IMR-90 (cell line): ENCODE measurements around the gene SCD. TPM values are rescaled to one million over a fixed set of nuclear protein-coding genes. Genes with fewer than 3 reads are reported as not detected.

ENCODE experiments used
- ATAC-seq: fragments of 200-7000 bp; cut with Tn5 transposase; 2 replicates; pipeline ENCODE4 v1.9.1; 2020; ENCODE audit warnings: low read depth, mild to moderate bottlenecking, moderate library complexity
- BruUV-seq: library from RNA; stranded (reverse); fragments of 400-500 nt; replicated peaks from 2 replicates; lab custom pipeline; 2021; lab: Mats Ljungman, UMichigan
- CTCF ChIA-PET: fragments of 300-600 bp; formaldehyde crosslinking; extraction: SDS; loops from one replicate; lab custom pipeline; 2021; ENCODE audit warnings: antibody characterized with exemption; lab: Yijun Ruan, JAX
- POLR2A ChIA-PET: fragments of 300-600 bp; sonication (Branson Sonifier 250); formaldehyde crosslinking; loops from one replicate; lab custom pipeline; 2022; ENCODE audit warnings: antibody characterized with exemption; ENCODE audit not compliant: unreplicated experiment; lab: Charles Lee
- DNase-seq: peaks from one replicate; pipeline ENCODE4 v3.0.0; 2013
- H2AFZ ChIP-seq: replicated peaks from 2 replicates; pipeline ENCODE3; 2013; ENCODE audit warnings: low read length, mild to moderate bottlenecking; ENCODE audit not compliant: poor library complexity
- H2AK5ac ChIP-seq: 2 replicates; pipeline ENCODE4 v1.6.1; 2013; ENCODE audit warnings: low read depth, low read length, inconsistent platforms
- H2AK9ac ChIP-seq: replicated peaks from 2 replicates; pipeline ENCODE3; 2013; ENCODE audit warnings: mild to moderate bottlenecking, low read depth, low read length, moderate library complexity; ENCODE audit not compliant: poor library complexity
- H2BK120ac ChIP-seq: 2 replicates; pipeline ENCODE4 v1.6.1; 2013; ENCODE audit warnings: low read depth, low read length, inconsistent platforms
- H2BK15ac ChIP-seq: 3 replicates; pipeline ENCODE4 v1.6.1; 2013; ENCODE audit warnings: low read depth, low read length, inconsistent platforms
- H2BK20ac ChIP-seq: 2 replicates; pipeline ENCODE4 v1.6.1; 2013; ENCODE audit warnings: low read depth, mild to moderate bottlenecking, inconsistent platforms, low read length, moderate library complexity
- H2BK5ac ChIP-seq: 2 replicates; pipeline ENCODE4 v1.6.1; 2013; ENCODE audit warnings: mild to moderate bottlenecking, low read depth, low read length, inconsistent platforms; ENCODE audit not compliant: poor library complexity, severe bottlenecking
- H3K14ac ChIP-seq: replicated peaks from 2 replicates; pipeline ENCODE4 v1.6.1; 2013; ENCODE audit warnings: low read depth, low read length, inconsistent platforms
- H3K18ac ChIP-seq: 2 replicates; pipeline ENCODE4 v1.6.1; 2013; ENCODE audit warnings: low read depth, low read length, control low read depth
- H3K23ac ChIP-seq: 2 replicates; pipeline ENCODE4 v1.6.1; 2013; ENCODE audit warnings: low read depth, low read length, inconsistent platforms
- H3K27ac ChIP-seq: 2 replicates; pipeline ENCODE4 v1.5.1; 2013; ENCODE audit warnings: mild to moderate bottlenecking, control low read depth, low read length; ENCODE audit not compliant: insufficient read depth
- H3K27me3 ChIP-seq: 2 replicates; pipeline ENCODE4 v1.6.1; 2013; ENCODE audit warnings: low read length; ENCODE audit not compliant: control insufficient read depth, insufficient read depth
- H3K36me3 ChIP-seq: 2 replicates; pipeline ENCODE4 v1.6.1; 2013; ENCODE audit warnings: low read length, mixed read lengths; ENCODE audit not compliant: control insufficient read depth, insufficient read depth
- H3K4ac ChIP-seq: 2 replicates; pipeline ENCODE4 v1.6.1; 2013; ENCODE audit warnings: low read depth, low read length, inconsistent platforms
- H3K4me1 ChIP-seq: 2 replicates; pipeline ENCODE4 v1.6.1; 2013; ENCODE audit warnings: low read length, mixed read lengths; ENCODE audit not compliant: control insufficient read depth, insufficient read depth
- H3K4me2 ChIP-seq: 2 replicates; pipeline ENCODE4 v1.6.1; 2013; ENCODE audit warnings: low read depth, mild to moderate bottlenecking, control low read depth, low read length, moderate library complexity
- H3K4me3 ChIP-seq: 2 replicates; pipeline ENCODE4 v1.5.1; 2013; ENCODE audit warnings: low read depth, mild to moderate bottlenecking, control low read depth, low read length, moderate library complexity; ENCODE audit not compliant: insufficient read depth
- H3K56ac ChIP-seq: 2 replicates; pipeline ENCODE4 v1.6.1; 2013; ENCODE audit warnings: low read length, inconsistent platforms; ENCODE audit not compliant: insufficient read depth; ENCODE audit errors: extremely low read depth
- H3K79me1 ChIP-seq, 2 experiments: 2 replicates each; pipeline ENCODE4 v1.6.1; 2013; ENCODE audit warnings: low read length in 2 of 2, inconsistent platforms in 1 of 2, low read depth in 1 of 2
- H3K9ac ChIP-seq: 2 replicates; pipeline ENCODE4 v1.6.1; 2013; ENCODE audit warnings: low read depth, low read length, control low read depth
- H3K9me1 ChIP-seq: 2 replicates; pipeline ENCODE4 v1.6.1; 2013; ENCODE audit warnings: low read length, inconsistent platforms; ENCODE audit not compliant: insufficient read depth
- H3K9me3 ChIP-seq: 2 replicates; pipeline ENCODE4 v1.6.1; 2013; ENCODE audit warnings: low read length; ENCODE audit not compliant: control insufficient read depth, insufficient read depth
- H4K20me1 ChIP-seq: 2 replicates; pipeline ENCODE4 v1.6.1; 2013; ENCODE audit warnings: low read length, inconsistent platforms; ENCODE audit not compliant: insufficient read depth
- H4K5ac ChIP-seq: 2 replicates; pipeline ENCODE4 v1.6.1; 2013; ENCODE audit warnings: mild to moderate bottlenecking, low read depth, low read length, control low read depth
- H4K8ac ChIP-seq, 2 experiments: 2 replicates each; pipeline ENCODE4 v1.6.1; 2013; ENCODE audit warnings: low read depth in 2 of 2, low read length in 2 of 2, control low read depth in 1 of 2, inconsistent platforms in 1 of 2
- H4K91ac ChIP-seq: 2 replicates; pipeline ENCODE4 v1.6.1; 2013; ENCODE audit warnings: low read depth, low read length, inconsistent platforms; ENCODE audit not compliant: insufficient read depth
- BHLHE40 ChIP-seq: fragments of 150-350 bp; IDR thresholded peaks from 2 replicates; pipeline ENCODE4 v1.6.1; 2016; ENCODE audit warnings: mild to moderate bottlenecking, low read depth, low read length
- CEBPB ChIP-seq: IDR thresholded peaks from 2 replicates; pipeline ENCODE4 v1.6.1; 2012; ENCODE audit warnings: low read depth, low read length, improper control_type of control experiment
- CHD1 ChIP-seq: IDR thresholded peaks from 2 replicates; pipeline ENCODE4 v1.6.1; 2012; ENCODE audit warnings: low read depth, low read length, improper control_type of control experiment
- CTCF ChIP-seq: conservative IDR thresholded peaks from 2 replicates; pipeline ENCODE4 v1.5.1; 2012; ENCODE audit warnings: mild to moderate bottlenecking, low read depth, low read length, improper control_type of control experiment
- ELK1 ChIP-seq: fragments of 150-350 bp; IDR thresholded peaks from 2 replicates; pipeline ENCODE4 v1.6.1; 2016; ENCODE audit warnings: low read depth, mild to moderate bottlenecking, low read length, moderate library complexity, borderline replicate concordance
- FOS ChIP-seq: fragments of 150-350 bp; IDR thresholded peaks from 2 replicates; pipeline ENCODE4 v1.6.1; 2016; ENCODE audit warnings: low read depth, low read length
- MAFK ChIP-seq: IDR thresholded peaks from 2 replicates; pipeline ENCODE4 v1.6.1; 2012; ENCODE audit warnings: low read depth, low read length, improper control_type of control experiment
- MAZ ChIP-seq: IDR thresholded peaks from 2 replicates; pipeline ENCODE4 v1.6.1; 2012; ENCODE audit warnings: low read depth, mild to moderate bottlenecking, low read length, improper control_type of control experiment, moderate library complexity, borderline replicate concordance
- MXI1 ChIP-seq: IDR thresholded peaks from 2 replicates; pipeline ENCODE4 v1.6.1; 2012; ENCODE audit warnings: low read depth, mild to moderate bottlenecking, low read length, moderate library complexity, borderline replicate concordance
- NFE2L2 ChIP-seq: fragments of 150-350 bp; IDR thresholded peaks from 2 replicates; pipeline ENCODE4 v1.6.1; 2016; ENCODE audit warnings: low read depth, mild to moderate bottlenecking, low read length
- POLR2A ChIP-seq: IDR thresholded peaks from 2 replicates; pipeline ENCODE4 v1.6.1; 2012; ENCODE audit warnings: mild to moderate bottlenecking, low read depth, low read length
- RAD21 ChIP-seq: IDR thresholded peaks from 2 replicates; pipeline ENCODE4 v1.6.1; 2012; ENCODE audit warnings: low read length, improper control_type of control experiment
- RCOR1 ChIP-seq: IDR thresholded peaks from 2 replicates; pipeline ENCODE4 v1.6.1; 2012; ENCODE audit warnings: mild to moderate bottlenecking, low read length, improper control_type of control experiment; ENCODE audit not compliant: insufficient replicate concordance
- RFX5 ChIP-seq: IDR thresholded peaks from 2 replicates; pipeline ENCODE4 v1.8.0; 2012; ENCODE audit warnings: low read depth, mild to moderate bottlenecking, low read length, moderate library complexity
- SMC3 ChIP-seq: fragments of 150-350 bp; IDR thresholded peaks from 2 replicates; pipeline ENCODE4 v1.6.1; 2016; ENCODE audit warnings: low read depth, mild to moderate bottlenecking, antibody characterized with exemption, low read length, moderate library complexity
- USF2 ChIP-seq: fragments of 150-350 bp; IDR thresholded peaks from 2 replicates; pipeline ENCODE4 v1.6.1; 2017; ENCODE audit warnings: mild to moderate bottlenecking, antibody characterized with exemption, low read length, low read depth
- WGBS, 2 experiments: methylation state at CpG; one replicate each; pipeline versions ENCODE4 v1.1.5 to v1.1.7; 2013; ENCODE audit warnings: missing lambda C conversion rate in 2 of 2; ENCODE audit not compliant: insufficient read length in 1 of 2; ENCODE audit errors: extremely low coverage in 2 of 2; 5-methylcytosine and 5-hydroxymethylcytosine counted together
- dilution Hi-C: fragments of 300-500 bp; cut with HindIII; formaldehyde crosslinking; loops from one replicate; pipeline ENCODE4 v1.14.3; 2018; ENCODE audit warnings: low sequenced_read_pairs; ENCODE audit not compliant: unreplicated experiment
- in situ Hi-C: fragments of 300-500 bp; cut with MboI; formaldehyde crosslinking; loops from 3 replicates; pipeline ENCODE4 v1.14.3; 2019; ENCODE audit warnings: low sequenced_read_pairs, inconsistent platforms, mixed read lengths
- intact Hi-C: fragments of 100-400 bp; cut with micrococcal nuclease; formaldehyde crosslinking; loops from 2 replicates; pipeline ENCODE4 v1.10.0; 2022
- polyA plus RNA-seq, 3 experiments: library from polyadenylated mRNA; depleted of rRNA; stranded (reverse); fragments of >200 nt; gene quantifications; 2 replicates each; pipeline ENCODE4 v1.2.3, GENCODE V29; 2012; ENCODE audit warnings: low replicate concordance in 1 of 3
- total RNA-seq: library from RNA; depleted of rRNA; stranded (reverse); fragments of >200 nt; gene quantifications from 2 replicates; pipeline ENCODE4 v1.2.3, GENCODE V29; 2012

SCD gene
- total and polyA plus RNA-seq, 2 of the 4 experiments (the other 2 are of a cell fraction), result 50.7 to 65.1 TPM

- Histone ChIP-seq H4K20me1 (no peaks in the 10 kb centered on the region), H3K4me3 (no peak overlapping the region), H3K18ac (no peak overlapping the region), H2AK9ac (no peak overlapping the region), H2AK5ac (no peak overlapping the region), H4K8ac (no peak overlapping the region), H3K27ac (no peak overlapping the region), H4K5ac (no peak overlapping the region), H3K4me1 (no peaks in the 10 kb centered on the region), H3K79me1 (no peaks in the 10 kb centered on the region), H3K23ac (no peak overlapping the region), H3K36me3 (no peaks in the 10 kb centered on the region), H3K9ac (no peak overlapping the region), H4K91ac (no peak overlapping the region), H2BK120ac (no peak overlapping the region), H3K9me1 (no peaks in the 10 kb centered on the region), H3K14ac (no peak overlapping the region), H2AFZ (no peak overlapping the region), H3K4me2 (no peak overlapping the region), H3K9me3 (no peaks in the 10 kb centered on the region; the same call in 1 of the 2 replicates), H2BK5ac (no peak overlapping the region), H3K27me3 (peaks cover 43% of the 10 kb centered on the region), H2BK15ac (no peak overlapping the region), H3K4ac (no peak overlapping the region), H3K56ac (no peak overlapping the region), H2BK20ac (no peak overlapping the region)
- intact Hi-C loops (no loop called here), in situ Hi-C loops (loop anchor here (25.0 kb wide), 1 partner anchor 554 kb away; no protein-coding TSS in a partner anchor), dilution Hi-C loops (no loop called here)
- DNase-seq (no peak), ATAC-seq (no peak)
- CTCF ChIA-PET, result no interaction called here
- WGBS, 2 experiments, result no CpG with 5 or more reads among the region's 4 CpGs
- TF ChIP-seq NFE2L2 (no peak), BHLHE40 (no peak), RFX5 (no peak), CEBPB (no peak), MXI1 (no peak), USF2 (no peak), FOS (no peak), CTCF (no peak), RAD21 (no peak), RCOR1 (no peak), MAZ (no peak), SMC3 (no peak), MAFK (no peak), ELK1 (no peak), POLR2A (no peak), CHD1 (no peak)
- no TSS peak for BruUV-seq
- POLR2A ChIA-PET, result interaction anchor here (0.6 kb wide), 1 partner anchor 14 kb away, joined by 3 read pairs; the partner anchor contains the start of gene SCD
Measured at GRCh38 chr10:100333106-100333505, 13.9 kb upstream of the SCD start.
